ENCODE results near the gene MGMT. TPM values are rescaled to one million over a fixed set of nuclear protein-coding genes. Genes with fewer than 3 reads are reported as not detected.

MGMT gene
- total and polyA plus RNA-seq, 8 donors: 1.2 to 37.8 (median 21.3) TPM

GRCh38 chr10:129641982-129642381, 174.9 kb downstream of the MGMT start:
- Histone ChIP-seq H3K27ac (no peak overlapping the region), H3K36me3 (peaks cover 0 to 8% (median 0%) of the 10 kb centered on the region in 4 donors), H3K27me3 (no peaks in the 10 kb centered on the region), H3K4me1 (no peaks in the 10 kb centered on the region), H3K4me3 (no peak overlapping the region), H3K9me3 (no peaks in the 10 kb centered on the region)
- no peak for DNase-seq
- WGBS, 5 donors: 82 to 99% (median 94%) methylated on average over 8 of the region's 8 CpGs
- TF ChIP-seq POLR2A (IDR thresholded peaks at IDR 0.05): no peak
- no peak for TF ChIP-seq POLR2AphosphoS5 (IDR thresholded peaks at IDR 0.05)
- TF ChIP-seq, protein P1, sequence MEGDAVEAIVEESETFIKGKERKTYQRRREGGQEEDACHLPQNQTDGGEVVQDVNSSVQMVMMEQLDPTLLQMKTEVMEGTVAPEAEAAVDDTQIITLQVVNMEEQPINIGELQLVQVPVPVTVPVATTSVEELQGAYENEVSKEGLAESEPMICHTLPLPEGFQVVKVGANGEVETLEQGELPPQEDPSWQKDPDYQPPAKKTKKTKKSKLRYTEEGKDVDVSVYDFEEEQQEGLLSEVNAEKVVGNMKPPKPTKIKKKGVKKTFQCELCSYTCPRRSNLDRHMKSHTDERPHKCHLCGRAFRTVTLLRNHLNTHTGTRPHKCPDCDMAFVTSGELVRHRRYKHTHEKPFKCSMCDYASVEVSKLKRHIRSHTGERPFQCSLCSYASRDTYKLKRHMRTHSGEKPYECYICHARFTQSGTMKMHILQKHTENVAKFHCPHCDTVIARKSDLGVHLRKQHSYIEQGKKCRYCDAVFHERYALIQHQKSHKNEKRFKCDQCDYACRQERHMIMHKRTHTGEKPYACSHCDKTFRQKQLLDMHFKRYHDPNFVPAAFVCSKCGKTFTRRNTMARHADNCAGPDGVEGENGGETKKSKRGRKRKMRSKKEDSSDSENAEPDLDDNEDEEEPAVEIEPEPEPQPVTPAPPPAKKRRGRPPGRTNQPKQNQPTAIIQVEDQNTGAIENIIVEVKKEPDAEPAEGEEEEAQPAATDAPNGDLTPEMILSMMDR (IDR thresholded peaks at IDR 0.05): no peak
- TF ChIP-seq EP300 (IDR thresholded peaks at IDR 0.05): no peak
- intact Hi-C loops (cut with DNase I; ENCODE audit: low total_unique reads): no loop called here

DNA sequence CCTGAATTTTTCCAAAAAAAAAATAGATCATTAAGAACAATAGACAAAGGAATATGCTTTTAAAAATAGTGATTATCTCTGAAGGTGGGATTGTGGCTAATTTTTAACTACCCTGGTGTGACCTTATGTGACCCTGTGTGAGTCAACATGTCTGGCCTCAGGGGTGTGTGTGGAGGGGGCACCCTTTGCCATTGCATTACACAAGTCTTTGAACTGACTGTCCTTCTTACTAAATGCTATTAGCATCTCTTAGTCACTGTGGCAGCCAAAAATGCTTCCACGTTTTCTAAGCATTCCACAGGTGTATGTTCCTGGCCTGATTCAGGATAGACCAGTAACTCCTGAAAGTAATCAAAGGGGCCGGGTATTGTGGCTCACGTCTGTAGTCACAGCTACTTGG, 175.4 kb downstream of the MGMT start:
- H3K27ac ChIP-seq: no peak overlapping the region
- no peak overlapping the region for H3K4me3 ChIP-seq
- no peaks in the 10 kb centered on the region for H3K9me3 ChIP-seq
- H3K27me3 ChIP-seq: no peaks in the 10 kb centered on the region
- H3K4me1 ChIP-seq: no peaks in the 10 kb centered on the region
- 72 to 92% (median 77%) methylated on average over 3 of the region's 3 CpGs for WGBS, 5 donors
- intact Hi-C loops (cut with DNase I; ENCODE audit: low total_unique reads): no loop called here
- peaks cover 0 to 8% (median 0%) of the 10 kb centered on the region in 4 donors for H3K36me3 ChIP-seq
- no peak for DNase-seq
- TF ChIP-seq POLR2AphosphoS5 (IDR thresholded peaks at IDR 0.05) (no peak), POLR2A (IDR thresholded peaks at IDR 0.05) (no peak), EP300 (IDR thresholded peaks at IDR 0.05) (no peak)
- TF ChIP-seq, protein P1 (IDR thresholded peaks at IDR 0.05): no peak

- Histone ChIP-seq H3K27me3 (no peaks in the 10 kb centered on the region), H3K4me1 (no peaks in the 10 kb centered on the region), H3K36me3 (peaks cover 0 to 8% (median 0%) of the 10 kb centered on the region in 4 donors), H3K4me3 (no peak overlapping the region), H3K27ac (no peak overlapping the region), H3K9me3 (no peaks in the 10 kb centered on the region)
- DNase-seq: no peak
- WGBS, 5 donors: 86 to 94% (median 93%) methylated on average over 8 of the region's 8 CpGs
- intact Hi-C loops (cut with DNase I; ENCODE audit: low total_unique reads): no loop called here
- TF ChIP-seq POLR2AphosphoS5 (IDR thresholded peaks at IDR 0.05) (no peak), EP300 (IDR thresholded peaks at IDR 0.05) (no peak), POLR2A (IDR thresholded peaks at IDR 0.05) (no peak)
- TF ChIP-seq, protein P1 (IDR thresholded peaks at IDR 0.05): no peak
These were observed 176.2 kb downstream of the MGMT start for GRCh38 chr10:129643266-129643665.

DNA sequence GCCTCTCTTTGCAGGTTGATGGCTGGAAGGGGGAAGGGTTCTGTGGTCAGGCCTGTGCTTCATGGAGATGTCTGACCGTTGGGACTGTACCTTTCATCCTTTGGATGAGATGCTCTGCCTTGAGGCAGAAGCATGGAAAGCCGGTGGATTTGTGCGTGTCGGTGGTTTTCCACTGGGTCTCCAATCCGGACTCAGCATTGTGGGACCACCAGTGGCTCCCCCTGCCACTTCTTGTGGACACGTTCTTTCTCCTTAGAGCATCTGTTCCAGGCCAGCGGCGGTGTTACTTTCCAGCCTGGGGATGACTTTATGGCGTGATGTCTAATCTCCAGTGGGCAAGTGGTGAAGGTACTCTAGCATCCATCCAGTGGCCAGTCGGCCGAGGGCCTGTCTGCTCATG, 178.4 kb downstream of the MGMT start:
- Histone ChIP-seq H3K27ac (no peak overlapping the region), H3K9me3 (no peaks in the 10 kb centered on the region), H3K4me1 (no peaks in the 10 kb centered on the region), H3K4me3 (no peak overlapping the region), H3K27me3 (no peaks in the 10 kb centered on the region), H3K36me3 (peaks cover 0 to 8% (median 0%) of the 10 kb centered on the region in 4 donors)
- TF ChIP-seq POLR2A (IDR thresholded peaks at IDR 0.05): no peak
- TF ChIP-seq, protein P1 (IDR thresholded peaks at IDR 0.05): no peak
- no peak for TF ChIP-seq POLR2AphosphoS5 (IDR thresholded peaks at IDR 0.05)
- TF ChIP-seq EP300 (IDR thresholded peaks at IDR 0.05): no peak
- DNase-seq: no peak
- intact Hi-C loops (cut with DNase I; ENCODE audit: low total_unique reads): no loop called here
- WGBS, 5 donors: 95 to 98% (median 96%) methylated on average over 11 of the region's 11 CpGs
